H1 (cell line): ENCODE measurements around the gene TYMS.

Source experiments
- ATF3 ChIP-seq: IDR thresholded peaks from 2 replicates; pipeline ENCODE4 v1.6.1; 2011; ENCODE audit warnings: low read depth, mild to moderate bottlenecking, low read length; ENCODE audit not compliant: insufficient read depth
- BRCA1 ChIP-seq: IDR thresholded peaks from 2 replicates; pipeline ENCODE4 v1.6.1; 2012; ENCODE audit warnings: low read depth, low read length, improper control_type of control experiment
- CTCF ChIP-seq, 3 experiments: IDR thresholded peaks; 1 replicate in 2 of 3; 2 replicates in 1 of 3; pipeline versions ENCODE4 v1.5.1 to v1.6.1; 2011; ENCODE audit warnings: low read length in 3 of 3, mild to moderate bottlenecking in 3 of 3, inconsistent platforms in 2 of 3, low read depth in 1 of 3, moderate library complexity in 1 of 3; ENCODE audit not compliant: insufficient read depth in 1 of 3; ENCODE audit errors: control extremely low read depth in 1 of 3
- EGR1 ChIP-seq: IDR thresholded peaks from 2 replicates; pipeline ENCODE4 v1.6.1; 2011; ENCODE audit warnings: low read depth, low read length, borderline replicate concordance
- EP300 ChIP-seq, 2 experiments: IDR thresholded peaks; 1 replicate in 1 of 2; 2 replicates in 1 of 2; pipeline ENCODE4 v1.6.1; 2011 to 2012; ENCODE audit warnings: low read depth in 2 of 2, low read length in 2 of 2, mild to moderate bottlenecking in 2 of 2, borderline replicate concordance in 1 of 2, inconsistent platforms in 1 of 2, moderate library complexity in 1 of 2
- EZH2 ChIP-seq: fragments of 200-600 bp; sonication (generic); IDR thresholded peaks from 2 replicates; pipeline ENCODE4 v1.7.1; 2012; ENCODE audit warnings: low read depth, mild to moderate bottlenecking, moderate library complexity, low read length, inconsistent platforms; ENCODE audit not compliant: severe bottlenecking
- GABPA ChIP-seq: IDR thresholded peaks from 2 replicates; pipeline ENCODE4 v1.6.1; 2011; ENCODE audit warnings: mild to moderate bottlenecking, low read length, moderate library complexity, borderline replicate concordance; ENCODE audit not compliant: insufficient read depth
- HDAC2 ChIP-seq, 2 experiments: fragments of 300-600 bp in 1 of 2; sonication (generic) in 1 of 2; IDR thresholded peaks; 2 replicates each; pipeline ENCODE4 v1.6.1; 2011 to 2012; ENCODE audit warnings: low read depth in 2 of 2, low read length in 2 of 2, mild to moderate bottlenecking in 2 of 2, moderate library complexity in 2 of 2, borderline replicate concordance in 1 of 2, inconsistent platforms in 1 of 2
- HDAC6 ChIP-seq: IDR thresholded peaks from one replicate; pipeline ENCODE4 v1.7.1; 2012; ENCODE audit warnings: low read depth, mild to moderate bottlenecking, inconsistent platforms, low read length, moderate library complexity
- POLR2A ChIP-seq, 2 experiments: IDR thresholded peaks; 1 replicate in 1 of 2; 2 replicates in 1 of 2; pipeline ENCODE4 v1.6.1; 2011; ENCODE audit warnings: low read depth in 2 of 2, low read length in 2 of 2, mild to moderate bottlenecking in 2 of 2; ENCODE audit errors: control extremely low read depth in 1 of 2
- POLR2AphosphoS5 ChIP-seq: IDR thresholded peaks from 2 replicates; pipeline ENCODE4 v1.6.1; 2011; ENCODE audit warnings: low read depth, low read length
- SRF ChIP-seq: IDR thresholded peaks from 2 replicates; pipeline ENCODE4 v1.6.1; 2011; ENCODE audit warnings: mild to moderate bottlenecking, low read depth, low read length, moderate library complexity
- TAF1 ChIP-seq: IDR thresholded peaks from 2 replicates; pipeline ENCODE4 v1.6.1; 2011; ENCODE audit warnings: mild to moderate bottlenecking, low read depth, low read length
- ZNF274 ChIP-seq: IDR thresholded peaks from 2 replicates; pipeline ENCODE4 v1.7.0; 2012; ENCODE audit warnings: low read length, borderline replicate concordance; ENCODE audit errors: extremely low read depth

GRCh38 chr18:647304-647703 is 10.1 kb upstream of the TYMS start:
- TF ChIP-seq HDAC6 (no peak), BRCA1 (no peak), ZNF274 (no peak), GABPA (no peak), SRF (no peak), EZH2 (no peak), EP300 (IDR thresholded peaks at IDR 0.05; ENCODE audit: borderline replicate concordance in 1 of 2, low read depth in 2 of 2, low read length in 2 of 2) (no peak), ATF3 (no peak), EGR1 (no peak), POLR2A (IDR thresholded peaks at IDR 0.05; ENCODE audit: control extremely low read depth in 1 of 2, low read depth in 2 of 2, low read length in 2 of 2) (no peak), TAF1 (no peak), CTCF (IDR thresholded peaks at IDR 0.05; ENCODE audit: control extremely low read depth in 1 of 3, insufficient read depth in 1 of 3, low read depth in 1 of 3, low read length in 3 of 3) (no peak), POLR2AphosphoS5 (no peak), HDAC2 (IDR thresholded peaks at IDR 0.05; ENCODE audit: borderline replicate concordance in 1 of 2, low read depth in 2 of 2, low read length in 2 of 2) (no peak)
